Mesothelial cell of epicardium (in vitro differentiated cells): ENCODE measurements around the gene SPTBN5. TPM values are rescaled to one million over a fixed set of nuclear protein-coding genes. Genes with fewer than 3 reads are reported as not detected.

Experiments
- DNase-seq, 2 experiments: peaks; one replicate each; pipeline ENCODE4 v3.0.0; 2021; ENCODE audit warnings: low spot score in 2 of 2; ENCODE audit not compliant: unreplicated experiment in 2 of 2
- H3K27ac Mint-ChIP-seq: 2 replicates; pipeline ENCODE4 v1.8.0; 2021; ENCODE audit warnings: mixed read lengths
- H3K27me3 Mint-ChIP-seq: 2 replicates; pipeline ENCODE4 v1.8.0; 2021; ENCODE audit warnings: low read depth, mixed read lengths
- H3K36me3 Mint-ChIP-seq: 2 replicates; pipeline ENCODE4 v1.8.0; 2021; ENCODE audit warnings: mixed read lengths
- H3K4me1 Mint-ChIP-seq: 2 replicates; pipeline ENCODE4 v1.8.0; 2021; ENCODE audit warnings: mixed read lengths
- H3K4me3 Mint-ChIP-seq: 2 replicates; pipeline ENCODE4 v1.8.0; 2021; ENCODE audit warnings: mild to moderate bottlenecking, moderate library complexity, mixed read lengths
- H3K9me3 Mint-ChIP-seq: 2 replicates; pipeline ENCODE4 v1.8.0; 2021; ENCODE audit warnings: mixed read lengths
- CTCF ChIP-seq: fragments of 200-600 bp; sonication (generic); IDR thresholded peaks from one replicate; pipeline ENCODE4 v1.5.0; 2021; ENCODE audit warnings: antibody characterized with exemption; ENCODE audit not compliant: unreplicated experiment
- total RNA-seq: library from RNA; stranded (reverse); gene quantifications from 3 replicates; pipeline ENCODE4 v1.2.1, GENCODE V29; 2021

Gene SPTBN5
- total RNA-seq, 1 donor from 2014 or later, result 2.7 TPM

- no peaks in the 10 kb centered on the region for H3K27me3 Mint-ChIP-seq
- H3K4me1 Mint-ChIP-seq, result peaks cover 27% of the 10 kb centered on the region
- no peaks in the 10 kb centered on the region for H3K9me3 Mint-ChIP-seq
- H3K4me3 Mint-ChIP-seq, result no peak overlapping the region
- no peak for TF ChIP-seq CTCF
- H3K27ac Mint-ChIP-seq, result peak overlapping the region; percentile 34
- no peak for DNase-seq
- H3K36me3 Mint-ChIP-seq, result peaks cover 4% of the 10 kb centered on the region
These were observed 1.6 kb upstream of the SPTBN5 start for GRCh38 chr15:41895491-41895890.

GRCh38 chr15:41894791-41895463 lies 1.1 kb upstream of the SPTBN5 start:
- H3K9me3 Mint-ChIP-seq, result no peaks in the 10 kb centered on the region
- peak overlapping the region; percentile 15 for H3K27ac Mint-ChIP-seq
- H3K4me3 Mint-ChIP-seq, result no peak overlapping the region
- H3K4me1 Mint-ChIP-seq, result peaks cover 27% of the 10 kb centered on the region
- peaks cover 4% of the 10 kb centered on the region for H3K36me3 Mint-ChIP-seq
- DNase-seq, result no peak
- TF ChIP-seq CTCF, result no peak
- H3K27me3 Mint-ChIP-seq, result no peaks in the 10 kb centered on the region

- no peak for TF ChIP-seq CTCF
- Mint-ChIP-seq H3K9me3 (no peaks in the 10 kb centered on the region), H3K4me3 (no peak overlapping the region), H3K4me1 (peaks cover 27% of the 10 kb centered on the region), H3K27me3 (no peaks in the 10 kb centered on the region), H3K27ac (no peak overlapping the region), H3K36me3 (peaks cover 4% of the 10 kb centered on the region)
- DNase-seq, result no peak
These were observed 468 bp upstream of the SPTBN5 start for GRCh38 chr15:41894251-41894790.

- Mint-ChIP-seq H3K27ac (no peak overlapping the region), H3K4me1 (peaks cover 27% of the 10 kb centered on the region), H3K4me3 (no peak overlapping the region), H3K27me3 (no peaks in the 10 kb centered on the region), H3K36me3 (no peaks in the 10 kb centered on the region), H3K9me3 (no peaks in the 10 kb centered on the region)
- DNase-seq, result no peak
- TF ChIP-seq CTCF, result no peak
These were observed 1.0 kb downstream of the SPTBN5 start for GRCh38 chr15:41892621-41893421.

- Mint-ChIP-seq H3K27ac (no peak overlapping the region), H3K36me3 (no peaks in the 10 kb centered on the region), H3K4me3 (no peak overlapping the region), H3K27me3 (no peaks in the 10 kb centered on the region), H3K9me3 (no peaks in the 10 kb centered on the region), H3K4me1 (peaks cover 19% of the 10 kb centered on the region)
- TF ChIP-seq CTCF, result no peak
- DNase-seq, result no peak
These were observed 1.9 kb downstream of the SPTBN5 start for GRCh38 chr15:41891946-41892345.
